ENCODE results near the gene LRRFIP1.

DNA sequence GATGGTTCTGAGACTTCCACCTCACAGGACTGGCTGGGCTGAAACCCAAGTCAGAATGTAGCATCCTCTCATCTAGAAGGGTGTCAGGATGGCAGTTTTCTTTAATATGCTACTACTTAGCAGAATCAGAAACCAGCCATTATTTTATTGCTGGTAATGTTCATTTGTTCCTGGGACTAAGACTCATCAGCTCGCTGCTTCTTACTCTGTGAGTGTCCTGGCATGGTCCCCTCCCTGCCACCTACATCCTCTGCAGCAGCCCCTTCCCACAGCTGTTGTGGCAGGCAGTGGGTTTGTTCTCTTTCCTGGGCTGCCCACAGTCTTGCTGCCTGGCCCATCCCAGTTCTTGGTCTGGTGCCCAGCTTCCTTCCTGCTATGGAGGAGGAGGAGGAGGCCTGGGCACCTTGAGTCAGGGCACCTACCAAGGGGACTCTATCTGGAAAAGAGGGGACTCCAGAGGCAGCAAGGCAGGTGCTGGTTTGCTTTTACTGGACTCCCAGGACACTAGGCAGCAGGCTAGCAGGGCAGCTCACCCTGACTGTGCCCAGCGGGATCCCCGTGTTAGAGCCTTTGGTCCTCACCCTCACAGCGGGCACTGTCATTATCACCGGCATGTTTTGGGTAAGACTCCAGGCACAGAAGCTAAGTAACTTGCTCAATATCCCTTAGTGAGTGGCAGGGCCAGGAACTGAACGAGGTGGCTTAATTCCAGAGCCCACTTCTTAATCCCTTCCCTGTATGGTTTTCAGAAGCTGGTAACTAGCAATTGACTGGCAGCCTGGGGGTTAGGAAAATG, 62.1 kb downstream of the LRRFIP1 start:
- TF ChIP-seq, protein P1, sequence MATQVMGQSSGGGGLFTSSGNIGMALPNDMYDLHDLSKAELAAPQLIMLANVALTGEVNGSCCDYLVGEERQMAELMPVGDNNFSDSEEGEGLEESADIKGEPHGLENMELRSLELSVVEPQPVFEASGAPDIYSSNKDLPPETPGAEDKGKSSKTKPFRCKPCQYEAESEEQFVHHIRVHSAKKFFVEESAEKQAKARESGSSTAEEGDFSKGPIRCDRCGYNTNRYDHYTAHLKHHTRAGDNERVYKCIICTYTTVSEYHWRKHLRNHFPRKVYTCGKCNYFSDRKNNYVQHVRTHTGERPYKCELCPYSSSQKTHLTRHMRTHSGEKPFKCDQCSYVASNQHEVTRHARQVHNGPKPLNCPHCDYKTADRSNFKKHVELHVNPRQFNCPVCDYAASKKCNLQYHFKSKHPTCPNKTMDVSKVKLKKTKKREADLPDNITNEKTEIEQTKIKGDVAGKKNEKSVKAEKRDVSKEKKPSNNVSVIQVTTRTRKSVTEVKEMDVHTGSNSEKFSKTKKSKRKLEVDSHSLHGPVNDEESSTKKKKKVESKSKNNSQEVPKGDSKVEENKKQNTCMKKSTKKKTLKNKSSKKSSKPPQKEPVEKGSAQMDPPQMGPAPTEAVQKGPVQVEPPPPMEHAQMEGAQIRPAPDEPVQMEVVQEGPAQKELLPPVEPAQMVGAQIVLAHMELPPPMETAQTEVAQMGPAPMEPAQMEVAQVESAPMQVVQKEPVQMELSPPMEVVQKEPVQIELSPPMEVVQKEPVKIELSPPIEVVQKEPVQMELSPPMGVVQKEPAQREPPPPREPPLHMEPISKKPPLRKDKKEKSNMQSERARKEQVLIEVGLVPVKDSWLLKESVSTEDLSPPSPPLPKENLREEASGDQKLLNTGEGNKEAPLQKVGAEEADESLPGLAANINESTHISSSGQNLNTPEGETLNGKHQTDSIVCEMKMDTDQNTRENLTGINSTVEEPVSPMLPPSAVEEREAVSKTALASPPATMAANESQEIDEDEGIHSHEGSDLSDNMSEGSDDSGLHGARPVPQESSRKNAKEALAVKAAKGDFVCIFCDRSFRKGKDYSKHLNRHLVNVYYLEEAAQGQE (IDR thresholded peaks at IDR 0.05; ENCODE audit: insufficient replicate concordance, low read depth), result no peak
- TF ChIP-seq CTCF (IDR thresholded peaks at IDR 0.05; ENCODE audit: insufficient read depth, low read length), result no peak
